ENCODE results near the gene MMP8.

- TF ChIP-seq BHLHE40 (IDR thresholded peaks at IDR 0.05; ENCODE audit: borderline replicate concordance) (no peak), L3MBTL2 (conservative IDR thresholded peaks at IDR 0.05) (no peak), SUZ12 (IDR thresholded peaks at IDR 0.05) (no peak), FOXM1 (IDR thresholded peaks at IDR 0.05; ENCODE audit: borderline replicate concordance) (no peak), HDGF (IDR thresholded peaks at IDR 0.05; ENCODE audit: borderline replicate concordance) (no peak), LEF1 (IDR thresholded peaks at IDR 0.05; ENCODE audit: borderline replicate concordance) (no peak), FOXA1 (IDR thresholded peaks at IDR 0.05) (no peak), SP1 (IDR thresholded peaks at IDR 0.05) (no peak), ARNT (IDR thresholded peaks at IDR 0.05) (no peak), ELF4 (IDR thresholded peaks at IDR 0.05) (no peak), FOXK2 (IDR thresholded peaks at IDR 0.05) (no peak), NFRKB (IDR thresholded peaks at IDR 0.05) (no peak)
- TF ChIP-seq, protein P1, sequence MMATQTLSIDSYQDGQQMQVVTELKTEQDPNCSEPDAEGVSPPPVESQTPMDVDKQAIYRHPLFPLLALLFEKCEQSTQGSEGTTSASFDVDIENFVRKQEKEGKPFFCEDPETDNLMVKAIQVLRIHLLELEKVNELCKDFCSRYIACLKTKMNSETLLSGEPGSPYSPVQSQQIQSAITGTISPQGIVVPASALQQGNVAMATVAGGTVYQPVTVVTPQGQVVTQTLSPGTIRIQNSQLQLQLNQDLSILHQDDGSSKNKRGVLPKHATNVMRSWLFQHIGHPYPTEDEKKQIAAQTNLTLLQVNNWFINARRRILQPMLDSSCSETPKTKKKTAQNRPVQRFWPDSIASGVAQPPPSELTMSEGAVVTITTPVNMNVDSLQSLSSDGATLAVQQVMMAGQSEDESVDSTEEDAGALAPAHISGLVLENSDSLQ (IDR thresholded peaks at IDR 0.05), result no peak
Observed at GRCh38 chr11:102762361-102762767, 37.6 kb upstream of the MMP8 start.

Measured in HEK293T (cell line).